H9 (cell line): ENCODE results near the gene CPXM2. TPM values are rescaled to one million over a fixed set of nuclear protein-coding genes. Genes with fewer than 3 reads are reported as not detected.

Source experiments
- DNase-seq: peaks from one replicate; pipeline ENCODE4 v3.0.0-alpha.2; 2017
- H2AFZ ChIP-seq: one replicate; pipeline ENCODE4 v1.6.1; 2013; ENCODE audit warnings: mild to moderate bottlenecking, low read length, control low read depth, moderate library complexity
- H2AK5ac ChIP-seq: 2 replicates; pipeline ENCODE4 v1.6.1; 2013; ENCODE audit warnings: low read length, control low read depth, mixed read lengths; ENCODE audit not compliant: insufficient read length
- H2BK120ac ChIP-seq: one replicate; pipeline ENCODE4 v1.6.1; 2013; ENCODE audit warnings: low read depth, mild to moderate bottlenecking, low read length, control low read depth, inconsistent platforms; ENCODE audit not compliant: poor library complexity, severe bottlenecking
- H2BK12ac ChIP-seq: 2 replicates; pipeline ENCODE4 v1.6.1; 2013; ENCODE audit warnings: low read length, control low read depth, mixed read lengths, low read depth; ENCODE audit not compliant: insufficient read length
- H2BK15ac ChIP-seq: 2 replicates; pipeline ENCODE4 v1.6.1; 2013; ENCODE audit warnings: low read depth, low read length, control low read depth
- H2BK20ac ChIP-seq: one replicate; pipeline ENCODE4 v1.6.1; 2013; ENCODE audit warnings: low read depth, mild to moderate bottlenecking, low read length, control low read depth, inconsistent platforms; ENCODE audit not compliant: poor library complexity, severe bottlenecking
- H2BK5ac ChIP-seq: 2 replicates; pipeline ENCODE4 v1.6.1; 2013; ENCODE audit warnings: low read length, control low read depth, mixed read lengths; ENCODE audit not compliant: insufficient read length
- H3K14ac ChIP-seq: 2 replicates; pipeline ENCODE4 v1.6.1; 2013; ENCODE audit warnings: low read length, control low read depth; ENCODE audit not compliant: insufficient read depth
- H3K18ac ChIP-seq: 2 replicates; pipeline ENCODE4 v1.6.1; 2013; ENCODE audit warnings: low read depth, mild to moderate bottlenecking, mixed read lengths, low read length, control low read depth; ENCODE audit not compliant: insufficient read length
- H3K23ac ChIP-seq: 2 replicates; pipeline ENCODE4 v1.6.1; 2013; ENCODE audit warnings: low read length, control low read depth, mixed read lengths, low read depth; ENCODE audit not compliant: insufficient read length
- H3K23me2 ChIP-seq: 2 replicates; pipeline ENCODE4 v1.6.1; 2013; ENCODE audit warnings: low read depth, mild to moderate bottlenecking, mixed read lengths, low read length, control low read depth; ENCODE audit not compliant: insufficient read length, poor library complexity, severe bottlenecking
- H3K27ac ChIP-seq: 2 replicates; pipeline ENCODE4 v1.5.1; 2013; ENCODE audit warnings: low read length, control low read depth, mixed read lengths, low read depth; ENCODE audit not compliant: insufficient read length
- H3K27me3 ChIP-seq: 2 replicates; pipeline ENCODE4 v1.6.1; 2013; ENCODE audit warnings: low read length, control low read depth, inconsistent platforms; ENCODE audit not compliant: insufficient read depth
- H3K4ac ChIP-seq: 2 replicates; pipeline ENCODE4 v1.6.1; 2013; ENCODE audit warnings: low read depth, mild to moderate bottlenecking, control low read depth, inconsistent platforms, low read length, moderate library complexity
- H3K4me1 ChIP-seq: 2 replicates; pipeline ENCODE4 v1.6.1; 2013; ENCODE audit warnings: low read length, control low read depth, inconsistent platforms; ENCODE audit not compliant: insufficient read depth
- H3K4me2 ChIP-seq: 2 replicates; pipeline ENCODE4 v1.6.1; 2013; ENCODE audit warnings: low read length, control low read depth, mixed read lengths; ENCODE audit not compliant: insufficient read length, insufficient read depth
- H3K56ac ChIP-seq: 2 replicates; pipeline ENCODE4 v1.6.1; 2013; ENCODE audit warnings: low read depth, mild to moderate bottlenecking, mixed read lengths, low read length, control low read depth; ENCODE audit not compliant: insufficient read length
- H3K79me1 ChIP-seq: 2 replicates; pipeline ENCODE4 v1.6.1; 2013; ENCODE audit warnings: low read depth, mild to moderate bottlenecking, moderate library complexity, low read length, control low read depth, inconsistent platforms; ENCODE audit not compliant: insufficient read depth, poor library complexity, severe bottlenecking
- H3K79me2 ChIP-seq: 2 replicates; pipeline ENCODE4 v1.6.1; 2013; ENCODE audit warnings: low read length, control low read depth, inconsistent platforms; ENCODE audit not compliant: insufficient read depth
- H3K9ac ChIP-seq: 2 replicates; pipeline ENCODE4 v1.6.1; 2013; ENCODE audit warnings: low read length, control low read depth, mixed read lengths; ENCODE audit not compliant: insufficient read length; ENCODE audit errors: extremely low read depth
- H3K9me3 ChIP-seq: one replicate; pipeline ENCODE4 v1.6.1; 2013; ENCODE audit warnings: low read depth, low read length, inconsistent platforms; ENCODE audit not compliant: control insufficient read depth
- H3T11ph ChIP-seq: one replicate; pipeline ENCODE4 v1.6.1; 2013; ENCODE audit warnings: mild to moderate bottlenecking, low read length, control low read depth, inconsistent platforms
- H4K20me1 ChIP-seq: one replicate; pipeline ENCODE4 v1.6.1; 2013; ENCODE audit not compliant: control insufficient read depth, insufficient read length, insufficient read depth
- H4K5ac ChIP-seq: 2 replicates; pipeline ENCODE4 v1.6.1; 2013; ENCODE audit warnings: low read depth, mild to moderate bottlenecking, mixed read lengths, low read length, control low read depth; ENCODE audit not compliant: insufficient read length
- H4K8ac ChIP-seq: replicated peaks from 2 replicates; pipeline ENCODE4 v1.6.1; 2013; ENCODE audit warnings: low read length, control low read depth, mixed read lengths, low read depth; ENCODE audit not compliant: insufficient read length
- H4K91ac ChIP-seq: 2 replicates; pipeline ENCODE4 v1.6.1; 2013; ENCODE audit warnings: low read depth, mild to moderate bottlenecking, moderate library complexity, mixed read lengths, low read length, control low read depth; ENCODE audit not compliant: insufficient read length
- H3K27ac Mint-ChIP-seq, 3 experiments: 2 replicates in 2 of 3; 3 replicates in 1 of 3; pipeline ENCODE4 v1.8.0; 2020 to 2021; ENCODE audit warnings: mixed read lengths in 3 of 3, mild to moderate bottlenecking in 1 of 3, moderate library complexity in 1 of 3
- H3K27me3 Mint-ChIP-seq: 2 replicates; pipeline ENCODE4 v1.8.0; 2021; ENCODE audit warnings: low read depth, mild to moderate bottlenecking, moderate library complexity, mixed read lengths
- H3K36me3 Mint-ChIP-seq, 3 experiments: 2 replicates in 2 of 3; 3 replicates in 1 of 3; pipeline ENCODE4 v1.8.0; 2020 to 2021; ENCODE audit warnings: low read depth in 3 of 3, mixed read lengths in 3 of 3; ENCODE audit not compliant: insufficient read depth in 1 of 3
- H3K4me1 Mint-ChIP-seq, 2 experiments: 2 replicates each; pipeline ENCODE4 v1.8.0; 2020; ENCODE audit warnings: mixed read lengths in 2 of 2
- H3K4me3 Mint-ChIP-seq, 2 experiments: 2 replicates in 1 of 2; 3 replicates in 1 of 2; pipeline ENCODE4 v1.8.0; 2020 to 2021; ENCODE audit warnings: mild to moderate bottlenecking in 2 of 2, mixed read lengths in 2 of 2, moderate library complexity in 1 of 2
- H3K9me3 Mint-ChIP-seq, 2 experiments: 2 replicates in 1 of 2; 3 replicates in 1 of 2; pipeline ENCODE4 v1.8.0; 2020; ENCODE audit warnings: mild to moderate bottlenecking in 2 of 2, mixed read lengths in 2 of 2, moderate library complexity in 1 of 2
- CTCF ChIP-seq: fragments of 200-600 bp; sonication (generic); conservative IDR thresholded peaks from 3 replicates; pipeline ENCODE4 v1.8.0; 2021; ENCODE audit warnings: antibody characterized with exemption, mild to moderate bottlenecking
- WGBS: extraction: QIAGEN DNeasy Blood & Tissue Kit; methylation state at CpG from one replicate; pipeline ENCODE4 v1.1.7; 2013; ENCODE audit warnings: missing lambda C conversion rate, low lambda C conversion rate, mixed read lengths; ENCODE audit not compliant: insufficient read length; ENCODE audit errors: extremely low coverage; 5-methylcytosine and 5-hydroxymethylcytosine counted together
- total RNA-seq: library from RNA; stranded (reverse); gene quantifications from 2 replicates; pipeline ENCODE4 v1.2.1, GENCODE V29; 2021

The CPXM2 gene
- total RNA-seq, 1 experiment from 2014 or later = 1.7 TPM

GRCh38 chr10:123726381-123726780 is 165.2 kb downstream of the CPXM2 start:
- peaks cover 16 to 19% of the 10 kb centered on the region in 2 experiments for H3K4me1 Mint-ChIP-seq
- H3K9me3 ChIP-seq = no peaks in the 10 kb centered on the region

More at GRCh38 chr10:123726381-123726780, 165.2 kb downstream of the CPXM2 start:
- no peaks in the 10 kb centered on the region for H4K20me1 ChIP-seq
- peaks cover 0 to 1% (median 0%) of the 10 kb centered on the region in 3 experiments; a peak in 1 of 7 replicates for H3K36me3 Mint-ChIP-seq
- H3K23ac ChIP-seq = no peak overlapping the region
- H3K27me3 ChIP-seq = no peaks in the 10 kb centered on the region
- no peak overlapping the region for H3K4me3 Mint-ChIP-seq
- H3K27ac ChIP-seq = no peak overlapping the region
- H3K4me2 ChIP-seq = no peak overlapping the region
- no peak overlapping the region for H2BK5ac ChIP-seq
- H3K14ac ChIP-seq = no peak overlapping the region
- no peaks in the 10 kb centered on the region for H3K23me2 ChIP-seq
- peaks cover 11% of the 10 kb centered on the region for H3K27me3 Mint-ChIP-seq
- H3K9ac ChIP-seq = no peak overlapping the region
- H4K91ac ChIP-seq = no peak overlapping the region
- TF ChIP-seq CTCF = no peak
- H2AK5ac ChIP-seq = no peak overlapping the region
- H2AFZ ChIP-seq = no peak overlapping the region
- no peak overlapping the region for H2BK120ac ChIP-seq
- no peak overlapping the region for H2BK12ac ChIP-seq
- H3K4me1 ChIP-seq = peaks cover 3% of the 10 kb centered on the region; the same call in 1 of the 2 replicates
- no peak overlapping the region for H4K5ac ChIP-seq
- H3K79me2 ChIP-seq = no peaks in the 10 kb centered on the region
- no CpG with 5 or more reads among the region's 3 CpGs for WGBS
- H2BK15ac ChIP-seq = no peak overlapping the region
- H2BK20ac ChIP-seq = no peak overlapping the region
- no peak overlapping the region for H3K56ac ChIP-seq
- DNase-seq = no peak
- no peak overlapping the region for H3K4ac ChIP-seq
- no peak overlapping the region for H3T11ph ChIP-seq
- H3K9me3 Mint-ChIP-seq = peaks cover 3 to 15% of the 10 kb centered on the region in 2 experiments; a peak in 4 of 5 replicates
- no peak overlapping the region for H4K8ac ChIP-seq
- no peaks in the 10 kb centered on the region for H3K79me1 ChIP-seq
- H3K27ac Mint-ChIP-seq = no peak overlapping the region
- H3K18ac ChIP-seq = no peak overlapping the region
